IMR-90 (cell line): ENCODE data around the gene COX7C. TPM values are rescaled to one million over a fixed set of nuclear protein-coding genes. Genes with fewer than 3 reads are reported as not detected.

Source experiments
- ATAC-seq: fragments of 200-7000 bp; cut with Tn5 transposase; 2 replicates; pipeline ENCODE4 v1.9.1; 2020; ENCODE audit warnings: low read depth, mild to moderate bottlenecking, moderate library complexity
- BruUV-seq: library from RNA; stranded (reverse); fragments of 400-500 nt; replicated peaks from 2 replicates; lab custom pipeline; 2021; lab: Mats Ljungman, UMichigan
- CTCF ChIA-PET: fragments of 300-600 bp; formaldehyde crosslinking; extraction: SDS; loops from one replicate; lab custom pipeline; 2021; ENCODE audit warnings: antibody characterized with exemption; lab: Yijun Ruan, JAX
- POLR2A ChIA-PET: fragments of 300-600 bp; sonication (Branson Sonifier 250); formaldehyde crosslinking; loops from one replicate; lab custom pipeline; 2022; ENCODE audit warnings: antibody characterized with exemption; ENCODE audit not compliant: unreplicated experiment; lab: Charles Lee
- DNase-seq: peaks from one replicate; pipeline ENCODE4 v3.0.0; 2013
- H2AFZ ChIP-seq: replicated peaks from 2 replicates; pipeline ENCODE3; 2013; ENCODE audit warnings: low read length, mild to moderate bottlenecking; ENCODE audit not compliant: poor library complexity
- H2AK5ac ChIP-seq: 2 replicates; pipeline ENCODE4 v1.6.1; 2013; ENCODE audit warnings: low read depth, low read length, inconsistent platforms
- H2AK9ac ChIP-seq: replicated peaks from 2 replicates; pipeline ENCODE3; 2013; ENCODE audit warnings: mild to moderate bottlenecking, low read depth, low read length, moderate library complexity; ENCODE audit not compliant: poor library complexity
- H2BK120ac ChIP-seq: 2 replicates; pipeline ENCODE4 v1.6.1; 2013; ENCODE audit warnings: low read depth, low read length, inconsistent platforms
- H2BK15ac ChIP-seq: 3 replicates; pipeline ENCODE4 v1.6.1; 2013; ENCODE audit warnings: low read depth, low read length, inconsistent platforms
- H2BK20ac ChIP-seq: 2 replicates; pipeline ENCODE4 v1.6.1; 2013; ENCODE audit warnings: low read depth, mild to moderate bottlenecking, inconsistent platforms, low read length, moderate library complexity
- H2BK5ac ChIP-seq: 2 replicates; pipeline ENCODE4 v1.6.1; 2013; ENCODE audit warnings: mild to moderate bottlenecking, low read depth, low read length, inconsistent platforms; ENCODE audit not compliant: poor library complexity, severe bottlenecking
- H3K14ac ChIP-seq: replicated peaks from 2 replicates; pipeline ENCODE4 v1.6.1; 2013; ENCODE audit warnings: low read depth, low read length, inconsistent platforms
- H3K18ac ChIP-seq: 2 replicates; pipeline ENCODE4 v1.6.1; 2013; ENCODE audit warnings: low read depth, low read length, control low read depth
- H3K23ac ChIP-seq: 2 replicates; pipeline ENCODE4 v1.6.1; 2013; ENCODE audit warnings: low read depth, low read length, inconsistent platforms
- H3K27ac ChIP-seq: 2 replicates; pipeline ENCODE4 v1.5.1; 2013; ENCODE audit warnings: mild to moderate bottlenecking, control low read depth, low read length; ENCODE audit not compliant: insufficient read depth
- H3K27me3 ChIP-seq: 2 replicates; pipeline ENCODE4 v1.6.1; 2013; ENCODE audit warnings: low read length; ENCODE audit not compliant: control insufficient read depth, insufficient read depth
- H3K36me3 ChIP-seq: 2 replicates; pipeline ENCODE4 v1.6.1; 2013; ENCODE audit warnings: low read length, mixed read lengths; ENCODE audit not compliant: control insufficient read depth, insufficient read depth
- H3K4ac ChIP-seq: 2 replicates; pipeline ENCODE4 v1.6.1; 2013; ENCODE audit warnings: low read depth, low read length, inconsistent platforms
- H3K4me1 ChIP-seq: 2 replicates; pipeline ENCODE4 v1.6.1; 2013; ENCODE audit warnings: low read length, mixed read lengths; ENCODE audit not compliant: control insufficient read depth, insufficient read depth
- H3K4me2 ChIP-seq: 2 replicates; pipeline ENCODE4 v1.6.1; 2013; ENCODE audit warnings: low read depth, mild to moderate bottlenecking, control low read depth, low read length, moderate library complexity
- H3K4me3 ChIP-seq: 2 replicates; pipeline ENCODE4 v1.5.1; 2013; ENCODE audit warnings: low read depth, mild to moderate bottlenecking, control low read depth, low read length, moderate library complexity; ENCODE audit not compliant: insufficient read depth
- H3K56ac ChIP-seq: 2 replicates; pipeline ENCODE4 v1.6.1; 2013; ENCODE audit warnings: low read length, inconsistent platforms; ENCODE audit not compliant: insufficient read depth; ENCODE audit errors: extremely low read depth
- H3K79me1 ChIP-seq, 2 experiments: 2 replicates each; pipeline ENCODE4 v1.6.1; 2013; ENCODE audit warnings: low read length in 2 of 2, inconsistent platforms in 1 of 2, low read depth in 1 of 2
- H3K9ac ChIP-seq: 2 replicates; pipeline ENCODE4 v1.6.1; 2013; ENCODE audit warnings: low read depth, low read length, control low read depth
- H3K9me1 ChIP-seq: 2 replicates; pipeline ENCODE4 v1.6.1; 2013; ENCODE audit warnings: low read length, inconsistent platforms; ENCODE audit not compliant: insufficient read depth
- H3K9me3 ChIP-seq: 2 replicates; pipeline ENCODE4 v1.6.1; 2013; ENCODE audit warnings: low read length; ENCODE audit not compliant: control insufficient read depth, insufficient read depth
- H4K20me1 ChIP-seq: 2 replicates; pipeline ENCODE4 v1.6.1; 2013; ENCODE audit warnings: low read length, inconsistent platforms; ENCODE audit not compliant: insufficient read depth
- H4K5ac ChIP-seq: 2 replicates; pipeline ENCODE4 v1.6.1; 2013; ENCODE audit warnings: mild to moderate bottlenecking, low read depth, low read length, control low read depth
- H4K8ac ChIP-seq, 2 experiments: 2 replicates each; pipeline ENCODE4 v1.6.1; 2013; ENCODE audit warnings: low read depth in 2 of 2, low read length in 2 of 2, control low read depth in 1 of 2, inconsistent platforms in 1 of 2
- H4K91ac ChIP-seq: 2 replicates; pipeline ENCODE4 v1.6.1; 2013; ENCODE audit warnings: low read depth, low read length, inconsistent platforms; ENCODE audit not compliant: insufficient read depth
- BHLHE40 ChIP-seq: fragments of 150-350 bp; IDR thresholded peaks from 2 replicates; pipeline ENCODE4 v1.6.1; 2016; ENCODE audit warnings: mild to moderate bottlenecking, low read depth, low read length
- FOS ChIP-seq: fragments of 150-350 bp; IDR thresholded peaks from 2 replicates; pipeline ENCODE4 v1.6.1; 2016; ENCODE audit warnings: low read depth, low read length
- MAFK ChIP-seq: IDR thresholded peaks from 2 replicates; pipeline ENCODE4 v1.6.1; 2012; ENCODE audit warnings: low read depth, low read length, improper control_type of control experiment
- MAZ ChIP-seq: IDR thresholded peaks from 2 replicates; pipeline ENCODE4 v1.6.1; 2012; ENCODE audit warnings: low read depth, mild to moderate bottlenecking, low read length, improper control_type of control experiment, moderate library complexity, borderline replicate concordance
- MXI1 ChIP-seq: IDR thresholded peaks from 2 replicates; pipeline ENCODE4 v1.6.1; 2012; ENCODE audit warnings: low read depth, mild to moderate bottlenecking, low read length, moderate library complexity, borderline replicate concordance
- RCOR1 ChIP-seq: IDR thresholded peaks from 2 replicates; pipeline ENCODE4 v1.6.1; 2012; ENCODE audit warnings: mild to moderate bottlenecking, low read length, improper control_type of control experiment; ENCODE audit not compliant: insufficient replicate concordance
- RFX5 ChIP-seq: IDR thresholded peaks from 2 replicates; pipeline ENCODE4 v1.8.0; 2012; ENCODE audit warnings: low read depth, mild to moderate bottlenecking, low read length, moderate library complexity
- SMC3 ChIP-seq: fragments of 150-350 bp; IDR thresholded peaks from 2 replicates; pipeline ENCODE4 v1.6.1; 2016; ENCODE audit warnings: low read depth, mild to moderate bottlenecking, antibody characterized with exemption, low read length, moderate library complexity
- WGBS, 2 experiments: methylation state at CpG; one replicate each; pipeline versions ENCODE4 v1.1.5 to v1.1.7; 2013; ENCODE audit warnings: missing lambda C conversion rate in 2 of 2; ENCODE audit not compliant: insufficient read length in 1 of 2; ENCODE audit errors: extremely low coverage in 2 of 2; 5-methylcytosine and 5-hydroxymethylcytosine counted together
- dilution Hi-C: fragments of 300-500 bp; cut with HindIII; formaldehyde crosslinking; loops from one replicate; pipeline ENCODE4 v1.14.3; 2018; ENCODE audit warnings: low sequenced_read_pairs; ENCODE audit not compliant: unreplicated experiment
- in situ Hi-C: fragments of 300-500 bp; cut with MboI; formaldehyde crosslinking; loops from 3 replicates; pipeline ENCODE4 v1.14.3; 2019; ENCODE audit warnings: low sequenced_read_pairs, inconsistent platforms, mixed read lengths
- intact Hi-C: fragments of 100-400 bp; cut with micrococcal nuclease; formaldehyde crosslinking; loops from 2 replicates; pipeline ENCODE4 v1.10.0; 2022
- polyA plus RNA-seq, 3 experiments: library from polyadenylated mRNA; depleted of rRNA; stranded (reverse); fragments of >200 nt; gene quantifications; 2 replicates each; pipeline ENCODE4 v1.2.3, GENCODE V29; 2012; ENCODE audit warnings: low replicate concordance in 1 of 3
- total RNA-seq: library from RNA; depleted of rRNA; stranded (reverse); fragments of >200 nt; gene quantifications from 2 replicates; pipeline ENCODE4 v1.2.3, GENCODE V29; 2012
- TF ChIP-seq, protein P1 (sequence below): conservative IDR thresholded peaks from 2 replicates; pipeline ENCODE4 v1.5.1; 2012; ENCODE audit warnings: mild to moderate bottlenecking, low read depth, low read length, improper control_type of control experiment
- TF ChIP-seq, protein P2 (sequence below): fragments of 150-350 bp; IDR thresholded peaks from 2 replicates; pipeline ENCODE4 v1.6.1; 2016; ENCODE audit warnings: low read depth, mild to moderate bottlenecking, low read length, moderate library complexity, borderline replicate concordance

The COX7C gene
- total and polyA plus RNA-seq, 2 of the 4 experiments (the other 2 are of a cell fraction) = 91.4 to 564 TPM

DNA sequence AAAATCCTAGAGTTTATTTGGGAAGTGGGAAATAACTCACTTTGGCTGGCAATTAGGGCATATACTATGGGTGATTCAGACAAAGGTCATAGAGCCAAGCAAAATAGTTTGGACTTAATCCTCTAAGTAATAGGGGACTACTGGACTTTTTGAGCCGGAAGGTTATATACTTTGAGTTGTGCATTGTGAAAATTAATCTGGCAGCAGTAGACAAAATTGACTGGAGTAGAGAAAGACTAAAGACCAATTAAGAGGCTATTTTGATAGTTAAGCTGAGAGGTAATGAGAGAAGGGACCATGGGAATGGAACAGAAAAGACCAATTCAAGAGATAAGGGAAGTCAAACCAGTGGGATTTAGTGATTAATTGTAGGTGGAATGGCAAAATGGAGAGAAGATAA is 28.9 kb downstream of the COX7C start:
- ATAC-seq (no peak), DNase-seq (no peak)
- no peaks in the 10 kb centered on the region for H3K36me3 ChIP-seq
- BruUV-seq = no TSS peak
- in situ Hi-C loops = no loop called here
- no peak overlapping the region for H4K8ac ChIP-seq
- no peak overlapping the region for H2AK5ac ChIP-seq
- H3K27ac ChIP-seq = no peak overlapping the region
- no peak overlapping the region for H4K5ac ChIP-seq
- H2AFZ ChIP-seq = no peak overlapping the region
- no peak overlapping the region for H3K4ac ChIP-seq
- no peak overlapping the region for H3K18ac ChIP-seq
- no peaks in the 10 kb centered on the region for H3K9me1 ChIP-seq
- no peak overlapping the region for H2BK120ac ChIP-seq
- dilution Hi-C loops = no loop called here
- POLR2A ChIA-PET = no interaction called here
- no CpG with 5 or more reads among the region's 1 CpG for WGBS, 2 experiments
- H4K91ac ChIP-seq = no peak overlapping the region
- no peak overlapping the region for H2BK5ac ChIP-seq
- no peak overlapping the region for H2AK9ac ChIP-seq
- H3K23ac ChIP-seq = no peak overlapping the region
- no peak overlapping the region for H3K56ac ChIP-seq
- no peaks in the 10 kb centered on the region for H3K27me3 ChIP-seq
- H3K4me1 ChIP-seq = no peaks in the 10 kb centered on the region
- CTCF ChIA-PET = no interaction called here
- no peak overlapping the region for H2BK15ac ChIP-seq
- intact Hi-C loops = no loop called here
- H3K9ac ChIP-seq = no peak overlapping the region
- H3K4me3 ChIP-seq = no peak overlapping the region
- H3K79me1 ChIP-seq = no peaks in the 10 kb centered on the region
- H3K4me2 ChIP-seq = no peak overlapping the region
- TF ChIP-seq MAZ (no peak), FOS (no peak), RFX5 (no peak), MXI1 (no peak), RCOR1 (no peak), BHLHE40 (no peak), SMC3 (no peak), MAFK (no peak)
- TF ChIP-seq, protein P1, sequence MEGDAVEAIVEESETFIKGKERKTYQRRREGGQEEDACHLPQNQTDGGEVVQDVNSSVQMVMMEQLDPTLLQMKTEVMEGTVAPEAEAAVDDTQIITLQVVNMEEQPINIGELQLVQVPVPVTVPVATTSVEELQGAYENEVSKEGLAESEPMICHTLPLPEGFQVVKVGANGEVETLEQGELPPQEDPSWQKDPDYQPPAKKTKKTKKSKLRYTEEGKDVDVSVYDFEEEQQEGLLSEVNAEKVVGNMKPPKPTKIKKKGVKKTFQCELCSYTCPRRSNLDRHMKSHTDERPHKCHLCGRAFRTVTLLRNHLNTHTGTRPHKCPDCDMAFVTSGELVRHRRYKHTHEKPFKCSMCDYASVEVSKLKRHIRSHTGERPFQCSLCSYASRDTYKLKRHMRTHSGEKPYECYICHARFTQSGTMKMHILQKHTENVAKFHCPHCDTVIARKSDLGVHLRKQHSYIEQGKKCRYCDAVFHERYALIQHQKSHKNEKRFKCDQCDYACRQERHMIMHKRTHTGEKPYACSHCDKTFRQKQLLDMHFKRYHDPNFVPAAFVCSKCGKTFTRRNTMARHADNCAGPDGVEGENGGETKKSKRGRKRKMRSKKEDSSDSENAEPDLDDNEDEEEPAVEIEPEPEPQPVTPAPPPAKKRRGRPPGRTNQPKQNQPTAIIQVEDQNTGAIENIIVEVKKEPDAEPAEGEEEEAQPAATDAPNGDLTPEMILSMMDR = no peak
- TF ChIP-seq, protein P2, sequence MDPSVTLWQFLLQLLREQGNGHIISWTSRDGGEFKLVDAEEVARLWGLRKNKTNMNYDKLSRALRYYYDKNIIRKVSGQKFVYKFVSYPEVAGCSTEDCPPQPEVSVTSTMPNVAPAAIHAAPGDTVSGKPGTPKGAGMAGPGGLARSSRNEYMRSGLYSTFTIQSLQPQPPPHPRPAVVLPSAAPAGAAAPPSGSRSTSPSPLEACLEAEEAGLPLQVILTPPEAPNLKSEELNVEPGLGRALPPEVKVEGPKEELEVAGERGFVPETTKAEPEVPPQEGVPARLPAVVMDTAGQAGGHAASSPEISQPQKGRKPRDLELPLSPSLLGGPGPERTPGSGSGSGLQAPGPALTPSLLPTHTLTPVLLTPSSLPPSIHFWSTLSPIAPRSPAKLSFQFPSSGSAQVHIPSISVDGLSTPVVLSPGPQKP = no peak
- H3K14ac ChIP-seq = no peak overlapping the region
- no peaks in the 10 kb centered on the region for H3K9me3 ChIP-seq
- H2BK20ac ChIP-seq = no peak overlapping the region
- no peaks in the 10 kb centered on the region for H4K20me1 ChIP-seq
